Stomach (tissue), 9 donors: ENCODE results near the gene TMEM81. TPM values are rescaled to one million over a fixed set of nuclear protein-coding genes. Genes with fewer than 3 reads are reported as not detected.

ENCODE experiments used
- DNase-seq, 2 donors: peaks; one replicate each; pipeline versions ENCODE4 v3.0.0 to v3.0.0-alpha.2; 2013 to 2019
- H3K27ac ChIP-seq, 5 donors: fragments of 200-600 bp in 4 of 5; sonication (generic) in 4 of 5; one replicate each; pipeline ENCODE4 v1.5.1; 2013 to 2019; ENCODE audit warnings: mild to moderate bottlenecking in 1 of 5, moderate library complexity in 1 of 5
- H3K27me3 ChIP-seq, 3 donors: fragments of 200-600 bp; sonication (generic); one replicate each; pipeline ENCODE4 v1.5.1; 2017 to 2019; ENCODE audit warnings: mixed run types in 1 of 3
- H3K36me3 ChIP-seq, 4 donors: fragments of 200-600 bp; sonication (generic); 1 replicate in 3 of 4; 2 replicates in 1 of 4; pipeline ENCODE4 v1.5.1; 2016 to 2019
- H3K4me1 ChIP-seq, 4 donors: fragments of 200-600 bp; sonication (generic); one replicate each; pipeline ENCODE4 v1.5.1; 2016 to 2019
- H3K4me3 ChIP-seq, 4 donors: fragments of 200-600 bp; sonication (generic) in 3 of 4; one replicate each; pipeline ENCODE4 v1.5.1; 2016 to 2019; ENCODE audit warnings: mild to moderate bottlenecking in 1 of 4
- H3K9me3 ChIP-seq, 4 donors: fragments of 200-600 bp; sonication (generic); one replicate each; pipeline ENCODE4 v1.5.1; 2016 to 2019
- EP300 ChIP-seq: sonication (generic); formaldehyde crosslinking; IDR thresholded peaks from one replicate; pipeline ENCODE4 v1.6.1; 2017; ENCODE audit warnings: antibody characterized with exemption
- POLR2A ChIP-seq, 4 donors: fragments of 450-650 bp; IDR thresholded peaks; one replicate each; pipeline ENCODE4 v1.6.1; 2016; ENCODE audit warnings: antibody characterized with exemption in 4 of 4, control low read depth in 2 of 4, mild to moderate bottlenecking in 1 of 4, moderate library complexity in 1 of 4
- POLR2AphosphoS5 ChIP-seq, 3 donors: sonication (generic); formaldehyde crosslinking; IDR thresholded peaks; one replicate each; pipeline ENCODE4 v1.6.1; 2016; ENCODE audit warnings: antibody characterized with exemption in 3 of 3
- WGBS, 5 donors: extraction: QIAGEN DNeasy Blood & Tissue Kit in 3 of 5; methylation state at CpG; one replicate each; pipeline versions ENCODE4 v1.1.5 to v1.1.7; 2013 to 2018; 5-methylcytosine and 5-hydroxymethylcytosine counted together
- intact Hi-C: fragments of 100-400 bp; cut with DNase I; formaldehyde crosslinking; loops from one replicate; pipeline ENCODE4 v1.15.1; 2023; ENCODE audit warnings: low total_unique reads
- polyA plus RNA-seq, 3 donors: library from polyadenylated mRNA; stranded (reverse); fragments of 200-250 nt; gene quantifications; one replicate each; pipeline ENCODE4 v1.2.3, GENCODE V29; 2013
- total RNA-seq, 5 donors: library from RNA; depleted of rRNA; stranded (reverse); fragments of >200 nt; gene quantifications; one replicate each; pipeline versions ENCODE4 v1.1.0 to v1.2.3, GENCODE V29; 2014 to 2016
- TF ChIP-seq, protein P1 (sequence below), 7 experiments: fragments of 450-650 bp in 4 of 7; fragments of 200-600 bp in 3 of 7; sonication (generic) in 3 of 7; IDR thresholded peaks; one replicate each; pipeline ENCODE4 v1.5.1; 2016 to 2019; ENCODE audit warnings: antibody characterized with exemption in 7 of 7, control low read depth in 2 of 7, mild to moderate bottlenecking in 1 of 7
- donor health status: healthy with polysubstance abuse.
- donor health status: Bipolar disorder and iron deficiency.
- donor health status: healthy.

The TMEM81 gene
- total and polyA plus RNA-seq, 8 donors = 1.1 to 10.3 (median 1.8) TPM; not detected in 4

DNA sequence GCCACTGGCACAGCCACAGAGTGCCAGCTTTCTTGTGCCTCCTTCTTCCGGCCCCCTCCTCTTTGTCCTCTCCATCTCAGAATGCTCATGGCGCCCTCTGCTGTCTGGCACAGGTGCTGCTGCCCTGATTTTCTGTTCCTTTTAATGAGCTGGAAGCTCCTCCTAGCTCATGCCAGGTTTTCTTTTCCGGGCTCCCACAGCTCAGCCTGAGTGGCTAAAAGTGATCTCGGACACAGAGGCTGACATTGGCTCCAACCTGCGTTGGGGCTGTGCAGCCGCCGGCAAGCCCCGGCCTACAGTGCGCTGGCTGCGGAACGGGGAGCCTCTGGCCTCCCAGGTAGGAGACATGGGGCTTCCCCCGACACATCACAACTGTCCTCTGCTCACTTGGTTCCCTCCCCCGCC, 22.6 kb downstream of the TMEM81 start:
- Histone ChIP-seq H3K27me3 (peaks cover 0 to 10% (median 0%) of the 10 kb centered on the region in 3 donors), H3K36me3 (no peaks in the 10 kb centered on the region), H3K27ac (no peak overlapping the region), H3K4me1 (peaks cover 0 to 8% (median 3%) of the 10 kb centered on the region in 4 donors), H3K4me3 (no peak overlapping the region), H3K9me3 (no peaks in the 10 kb centered on the region)
- no peak for TF ChIP-seq POLR2A (IDR thresholded peaks at IDR 0.05)
- no peak for TF ChIP-seq POLR2AphosphoS5 (IDR thresholded peaks at IDR 0.05)
- TF ChIP-seq, protein P1, sequence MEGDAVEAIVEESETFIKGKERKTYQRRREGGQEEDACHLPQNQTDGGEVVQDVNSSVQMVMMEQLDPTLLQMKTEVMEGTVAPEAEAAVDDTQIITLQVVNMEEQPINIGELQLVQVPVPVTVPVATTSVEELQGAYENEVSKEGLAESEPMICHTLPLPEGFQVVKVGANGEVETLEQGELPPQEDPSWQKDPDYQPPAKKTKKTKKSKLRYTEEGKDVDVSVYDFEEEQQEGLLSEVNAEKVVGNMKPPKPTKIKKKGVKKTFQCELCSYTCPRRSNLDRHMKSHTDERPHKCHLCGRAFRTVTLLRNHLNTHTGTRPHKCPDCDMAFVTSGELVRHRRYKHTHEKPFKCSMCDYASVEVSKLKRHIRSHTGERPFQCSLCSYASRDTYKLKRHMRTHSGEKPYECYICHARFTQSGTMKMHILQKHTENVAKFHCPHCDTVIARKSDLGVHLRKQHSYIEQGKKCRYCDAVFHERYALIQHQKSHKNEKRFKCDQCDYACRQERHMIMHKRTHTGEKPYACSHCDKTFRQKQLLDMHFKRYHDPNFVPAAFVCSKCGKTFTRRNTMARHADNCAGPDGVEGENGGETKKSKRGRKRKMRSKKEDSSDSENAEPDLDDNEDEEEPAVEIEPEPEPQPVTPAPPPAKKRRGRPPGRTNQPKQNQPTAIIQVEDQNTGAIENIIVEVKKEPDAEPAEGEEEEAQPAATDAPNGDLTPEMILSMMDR (IDR thresholded peaks at IDR 0.05) = peak in 5 of 7 experiments; percentile 65 to 84 (median 72)
- TF ChIP-seq EP300 = no peak
- 24 to 41% (median 30%) methylated on average over 13 of the region's 13 CpGs for WGBS, 5 donors
- peak; percentile 72 to 91 for DNase-seq
- intact Hi-C loops = no loop called here

DNA sequence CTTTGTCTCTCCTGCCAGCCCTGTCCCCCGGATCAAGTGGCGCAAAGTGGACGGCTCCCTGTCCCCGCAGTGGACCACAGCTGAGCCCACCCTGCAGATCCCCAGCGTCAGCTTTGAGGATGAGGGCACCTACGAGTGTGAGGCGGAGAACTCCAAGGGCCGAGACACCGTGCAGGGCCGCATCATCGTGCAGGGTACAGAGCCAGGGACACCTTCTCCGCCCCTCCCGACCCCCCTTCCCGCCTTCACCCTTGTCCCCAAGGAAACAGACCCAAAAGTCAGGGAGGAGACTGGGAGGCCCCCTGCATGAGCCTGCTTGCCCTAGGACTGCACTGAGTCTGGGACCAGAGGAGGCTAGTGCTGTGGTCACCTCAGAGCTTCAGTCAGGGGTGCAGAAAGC, 23.0 kb downstream of the TMEM81 start:
- WGBS, 5 donors = 73 to 89% (median 76%) methylated on average over 7 to 14 of the region's 14 CpGs
- Histone ChIP-seq H3K27ac (no peak overlapping the region), H3K9me3 (no peaks in the 10 kb centered on the region), H3K4me3 (no peak overlapping the region), H3K27me3 (peaks cover 0 to 12% (median 0%) of the 10 kb centered on the region in 3 donors), H3K4me1 (peaks cover 0 to 8% (median 3%) of the 10 kb centered on the region in 4 donors), H3K36me3 (no peaks in the 10 kb centered on the region)
- intact Hi-C loops = no loop called here
- TF ChIP-seq EP300 = no peak
- TF ChIP-seq, protein P1 (IDR thresholded peaks at IDR 0.05) = no peak
- no peak for TF ChIP-seq POLR2AphosphoS5 (IDR thresholded peaks at IDR 0.05)
- TF ChIP-seq POLR2A (IDR thresholded peaks at IDR 0.05) = no peak
- DNase-seq = no peak

DNA sequence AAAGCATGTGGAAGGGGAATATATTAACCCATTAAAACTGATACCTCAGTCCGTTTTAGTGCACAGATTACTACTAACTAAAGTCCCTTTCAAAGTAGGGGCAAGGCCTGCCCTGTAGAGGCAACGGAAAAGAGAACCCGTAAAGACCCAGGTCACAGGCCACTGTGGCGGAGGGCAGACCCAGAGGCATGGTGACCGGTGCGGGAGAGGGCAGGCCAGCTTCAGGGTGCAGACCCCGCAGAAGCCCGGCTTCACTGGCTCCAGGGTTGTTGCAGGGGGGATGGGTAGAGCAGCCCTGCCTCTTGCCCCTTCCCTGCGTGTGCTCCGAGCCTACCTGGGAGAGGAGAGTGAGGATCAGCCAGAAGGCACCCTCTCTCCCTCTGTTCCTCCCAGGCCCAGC, 23.5 kb downstream of the TMEM81 start:
- Histone ChIP-seq H3K9me3 (no peaks in the 10 kb centered on the region), H3K4me1 (peaks cover 0 to 8% (median 3%) of the 10 kb centered on the region in 4 donors), H3K36me3 (no peaks in the 10 kb centered on the region), H3K27me3 (peaks cover 0 to 10% (median 0%) of the 10 kb centered on the region in 3 donors), H3K27ac (no peak overlapping the region), H3K4me3 (no peak overlapping the region)
- 72 to 95% (median 86%) methylated on average over 8 to 10 of the region's 10 CpGs for WGBS, 5 donors
- TF ChIP-seq EP300 (no peak), POLR2AphosphoS5 (IDR thresholded peaks at IDR 0.05) (no peak), POLR2A (IDR thresholded peaks at IDR 0.05) (no peak)
- TF ChIP-seq, protein P1 (IDR thresholded peaks at IDR 0.05) = no peak
- DNase-seq = no peak
- intact Hi-C loops = no loop called here

DNA sequence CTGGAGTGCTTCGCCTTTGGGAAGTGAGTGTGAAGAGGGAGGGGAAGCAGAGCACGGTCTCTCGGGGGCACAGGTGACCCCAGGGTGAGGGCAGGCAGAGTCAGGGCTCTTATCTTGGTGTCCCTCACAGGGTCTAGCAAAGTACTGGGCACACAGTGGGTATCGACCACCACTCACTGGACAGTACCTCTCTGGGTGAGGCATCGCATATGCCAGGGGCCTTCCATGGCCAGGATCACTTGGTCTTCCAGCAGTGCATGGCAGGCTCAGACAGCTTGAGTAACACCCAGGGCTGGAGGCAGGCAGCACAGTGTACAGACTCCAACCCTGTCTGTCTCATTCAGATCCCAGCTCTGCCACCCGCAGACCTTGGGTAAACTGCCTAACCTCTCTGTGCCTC, 24.6 kb downstream of the TMEM81 start:
- Histone ChIP-seq H3K9me3 (no peaks in the 10 kb centered on the region), H3K4me1 (peaks cover 0 to 8% (median 3%) of the 10 kb centered on the region in 4 donors), H3K27me3 (peaks cover 0 to 14% (median 0%) of the 10 kb centered on the region in 3 donors), H3K4me3 (no peak overlapping the region), H3K36me3 (no peaks in the 10 kb centered on the region), H3K27ac (no peak overlapping the region)
- intact Hi-C loops = loop anchor here (5.0 kb wide), 1 partner anchor 72 kb away; no protein-coding TSS in a partner anchor
- DNase-seq = no peak
- TF ChIP-seq, protein P1 (IDR thresholded peaks at IDR 0.05) = no peak
- TF ChIP-seq POLR2A (IDR thresholded peaks at IDR 0.05) = no peak
- TF ChIP-seq POLR2AphosphoS5 (IDR thresholded peaks at IDR 0.05) = no peak
- no peak for TF ChIP-seq EP300
- 79 to 96% (median 90%) methylated on average over 3 to 6 of the region's 6 CpGs for WGBS, 5 donors
